ENCODE results near the gene PSMD2. TPM values are rescaled to one million over a fixed set of nuclear protein-coding genes. Genes with fewer than 3 reads are reported as not detected.

The PSMD2 gene
- polyA plus RNA-seq, 1 donor from 2014 or later, result 319 TPM

GRCh38 chr3:184295771-184296170 is 3.3 kb upstream of the PSMD2 start:
- H3K79me2 ChIP-seq (replicated peaks; ENCODE audit: insufficient read depth, low read length), result peaks cover 15% of the 10 kb centered on the region
- no peaks in the 10 kb centered on the region for H3K36me3 ChIP-seq (ENCODE audit: insufficient read depth, low read length)
- H3K9me3 ChIP-seq (ENCODE audit: low read length), result no peaks in the 10 kb centered on the region
- no peaks in the 10 kb centered on the region for H3K27me3 ChIP-seq (ENCODE audit: insufficient read depth, low read depth, low read length)
- H3K27ac ChIP-seq (ENCODE audit: low read length), result no peak overlapping the region
- H3K9ac ChIP-seq (ENCODE audit: low read length), result no peak overlapping the region
- no peaks in the 10 kb centered on the region for H3K9me2 ChIP-seq (ENCODE audit: insufficient read depth, low read length)
- TF ChIP-seq EP300 (conservative IDR thresholded peaks at IDR 0.05; ENCODE audit: poor library complexity, severe bottlenecking) (no peak), CTCF (IDR thresholded peaks at IDR 0.05; ENCODE audit: poor library complexity, severe bottlenecking) (no peak), POLR2AphosphoS5 (IDR thresholded peaks at IDR 0.05) (no peak), RAD21 (conservative IDR thresholded peaks at IDR 0.05) (no peak), EZH2 (IDR thresholded peaks at IDR 0.05; ENCODE audit: borderline replicate concordance, insufficient read depth, low read length, poor library complexity, severe bottlenecking) (no peak), SMC3 (conservative IDR thresholded peaks at IDR 0.05; ENCODE audit: poor library complexity) (no peak), MXI1 (conservative IDR thresholded peaks at IDR 0.05; ENCODE audit: poor library complexity, severe bottlenecking) (no peak), TAF1 (IDR thresholded peaks at IDR 0.05; ENCODE audit: low read depth) (no peak), REST (IDR thresholded peaks at IDR 0.05; ENCODE audit: borderline replicate concordance) (no peak)
- H3K4me3 ChIP-seq (ENCODE audit: low read length), result no peak overlapping the region
- no peaks in the 10 kb centered on the region for H4K20me1 ChIP-seq (ENCODE audit: insufficient read depth)
- no peak overlapping the region for H2AFZ ChIP-seq (ENCODE audit: low read depth, low read length)
- H3F3A ChIP-seq (ENCODE audit: insufficient read depth, low read length, poor library complexity, severe bottlenecking), result no peaks in the 10 kb centered on the region
- no peak overlapping the region for H3K4me2 ChIP-seq (ENCODE audit: low read length)

- Histone ChIP-seq H3K4me3 (ENCODE audit: low read length) (no peak overlapping the region), H3K27ac (ENCODE audit: low read length) (no peak overlapping the region), H2AFZ (ENCODE audit: low read depth, low read length) (no peak overlapping the region), H3K9me2 (ENCODE audit: insufficient read depth, low read length) (no peaks in the 10 kb centered on the region), H4K20me1 (ENCODE audit: insufficient read depth) (no peaks in the 10 kb centered on the region), H3K36me3 (ENCODE audit: insufficient read depth, low read length) (no peaks in the 10 kb centered on the region), H3K9me3 (ENCODE audit: low read length) (no peaks in the 10 kb centered on the region), H3K79me2 (replicated peaks; ENCODE audit: insufficient read depth, low read length) (peaks cover 21% of the 10 kb centered on the region), H3F3A (ENCODE audit: insufficient read depth, low read length, poor library complexity, severe bottlenecking) (no peaks in the 10 kb centered on the region), H3K27me3 (ENCODE audit: insufficient read depth, low read depth, low read length) (no peaks in the 10 kb centered on the region), H3K9ac (ENCODE audit: low read length) (no peak overlapping the region), H3K4me2 (ENCODE audit: low read length) (no peak overlapping the region)
- no peak for TF ChIP-seq SMC3 (conservative IDR thresholded peaks at IDR 0.05; ENCODE audit: poor library complexity)
- TF ChIP-seq MXI1 (conservative IDR thresholded peaks at IDR 0.05; ENCODE audit: poor library complexity, severe bottlenecking), result no peak
- TF ChIP-seq TAF1 (IDR thresholded peaks at IDR 0.05; ENCODE audit: low read depth), result no peak
- no peak for TF ChIP-seq EZH2 (IDR thresholded peaks at IDR 0.05; ENCODE audit: borderline replicate concordance, insufficient read depth, low read length, poor library complexity, severe bottlenecking)
- no peak for TF ChIP-seq RAD21 (conservative IDR thresholded peaks at IDR 0.05)
- no peak for TF ChIP-seq REST (IDR thresholded peaks at IDR 0.05; ENCODE audit: borderline replicate concordance)
- TF ChIP-seq POLR2AphosphoS5 (IDR thresholded peaks at IDR 0.05), result no peak
- TF ChIP-seq CTCF (IDR thresholded peaks at IDR 0.05; ENCODE audit: poor library complexity, severe bottlenecking), result no peak
- no peak for TF ChIP-seq EP300 (conservative IDR thresholded peaks at IDR 0.05; ENCODE audit: poor library complexity, severe bottlenecking)
Observed at GRCh38 chr3:184296616-184297015, 2.4 kb upstream of the PSMD2 start.

Measured in neural cell (in vitro differentiated cells).